ENCODE measurements around the gene TAPBP. TPM values are rescaled to one million over a fixed set of nuclear protein-coding genes. Genes with fewer than 3 reads are reported as not detected.

Gene TAPBP
- total and polyA plus RNA-seq, 2 donors from 2014 or later: 53.5 to 217 TPM

DNA sequence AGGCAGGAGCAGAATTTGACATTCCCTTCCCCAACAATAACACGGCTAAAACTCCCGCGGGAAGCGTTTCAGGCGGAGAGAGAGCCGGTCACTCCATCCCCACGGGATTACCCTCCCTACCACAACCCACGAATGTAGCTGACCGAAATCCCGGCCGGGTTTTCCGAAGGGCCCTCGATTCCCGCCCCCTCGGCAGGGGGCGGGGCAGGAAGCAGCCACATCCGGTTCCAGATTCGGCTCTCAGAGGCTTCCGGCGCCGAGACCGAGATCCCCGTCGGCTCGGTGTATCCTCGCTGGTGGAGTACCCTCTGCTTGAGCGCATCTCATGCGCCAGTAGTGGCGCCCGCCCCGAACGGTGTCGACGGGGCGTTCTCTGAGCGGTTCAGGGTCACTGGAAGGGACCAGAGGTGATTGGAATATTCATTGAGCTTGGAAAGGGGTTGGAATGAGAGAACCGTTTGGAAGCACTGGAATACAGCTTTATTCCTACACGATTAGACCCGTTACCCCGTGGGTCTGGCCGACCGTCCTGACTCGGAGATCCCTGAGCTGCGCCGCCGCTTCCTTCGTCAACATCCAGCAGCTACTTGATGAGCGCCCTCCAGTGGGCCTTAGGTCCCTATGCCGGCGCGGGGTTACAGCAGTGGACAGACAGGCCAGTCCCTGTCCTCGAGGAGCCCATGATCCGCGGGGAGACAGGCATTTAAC lies 14.5 kb downstream of the TAPBP start:
- H3K4me1 ChIP-seq (ENCODE audit: control insufficient read depth in 2 of 3, insufficient read depth in 2 of 3, low read depth in 1 of 3, low read length in 3 of 3): peaks cover 0 to 13% (median 0%) of the 10 kb centered on the region in 3 donors
- H3K9me3 ChIP-seq (ENCODE audit: control insufficient read depth in 2 of 3, insufficient read depth in 1 of 3, low read length in 3 of 3): no peaks in the 10 kb centered on the region
- DNase-seq (peak; percentile 93 to 97 (median 96)), FAIRE-seq (no peak)
- TF ChIP-seq CTCF (IDR thresholded peaks at IDR 0.05; ENCODE audit: borderline replicate concordance, extremely low read depth, insufficient read depth): peak; percentile 52
- peaks cover 4 to 14% (median 9%) of the 10 kb centered on the region in 3 donors for H3K36me3 ChIP-seq (ENCODE audit: control insufficient read depth in 2 of 3, insufficient read depth in 3 of 3, low read length in 3 of 3)
- H3K27me3 ChIP-seq (ENCODE audit: control insufficient read depth, insufficient read depth, low read length): no peaks in the 10 kb centered on the region
- H3K4me3 ChIP-seq (ENCODE audit: low read length in 3 of 3): peak overlapping the region; percentile 81 to 97 (median 92)
- peak overlapping the region; percentile 81 to 95 (median 88) for H3K9ac ChIP-seq (ENCODE audit: low read length in 3 of 3)
- intact Hi-C loops (cut with DNase I): no loop called here
- peak overlapping the region; percentile 96 to 98 for H3K27ac ChIP-seq (ENCODE audit: low read depth in 2 of 2, low read length in 2 of 2)

- Histone ChIP-seq H3K4me1 (ENCODE audit: control insufficient read depth in 2 of 3, insufficient read depth in 2 of 3, low read depth in 1 of 3, low read length in 3 of 3) (peaks cover 0 to 13% (median 0%) of the 10 kb centered on the region in 3 donors), H3K9ac (ENCODE audit: low read length in 3 of 3) (peak within 1 kb of the TSS; percentile 81 to 95 (median 88)), H3K27ac (ENCODE audit: low read depth in 2 of 2, low read length in 2 of 2) (peak within 1 kb of the TSS; percentile 96 to 98), H3K4me3 (ENCODE audit: low read length in 3 of 3) (peak within 1 kb of the TSS; percentile 82 to 97 (median 92)), H3K36me3 (ENCODE audit: control insufficient read depth in 2 of 3, insufficient read depth in 3 of 3, low read length in 3 of 3) (peaks cover 3 to 13% (median 8%) of the 10 kb centered on the region in 3 donors), H3K27me3 (ENCODE audit: control insufficient read depth, insufficient read depth, low read length) (no peaks in the 10 kb centered on the region), H3K9me3 (ENCODE audit: control insufficient read depth in 2 of 3, insufficient read depth in 1 of 3, low read length in 3 of 3) (no peaks in the 10 kb centered on the region)
- FAIRE-seq (no peak), DNase-seq (peak in 3 of 5 donors; percentile 49 to 97 (median 87))
- intact Hi-C loops (cut with DNase I): no loop called here
- TF ChIP-seq CTCF (IDR thresholded peaks at IDR 0.05; ENCODE audit: borderline replicate concordance, extremely low read depth, insufficient read depth): no peak
Observed at GRCh38 chr6:33298773-33299236, 15.1 kb downstream of the TAPBP start, which contains the start of gene RGL2. TSS of gene RGL2 (minus strand) at chr6:33298942. CDS start at chr6:33298610, 332 bp downstream.

DNA sequence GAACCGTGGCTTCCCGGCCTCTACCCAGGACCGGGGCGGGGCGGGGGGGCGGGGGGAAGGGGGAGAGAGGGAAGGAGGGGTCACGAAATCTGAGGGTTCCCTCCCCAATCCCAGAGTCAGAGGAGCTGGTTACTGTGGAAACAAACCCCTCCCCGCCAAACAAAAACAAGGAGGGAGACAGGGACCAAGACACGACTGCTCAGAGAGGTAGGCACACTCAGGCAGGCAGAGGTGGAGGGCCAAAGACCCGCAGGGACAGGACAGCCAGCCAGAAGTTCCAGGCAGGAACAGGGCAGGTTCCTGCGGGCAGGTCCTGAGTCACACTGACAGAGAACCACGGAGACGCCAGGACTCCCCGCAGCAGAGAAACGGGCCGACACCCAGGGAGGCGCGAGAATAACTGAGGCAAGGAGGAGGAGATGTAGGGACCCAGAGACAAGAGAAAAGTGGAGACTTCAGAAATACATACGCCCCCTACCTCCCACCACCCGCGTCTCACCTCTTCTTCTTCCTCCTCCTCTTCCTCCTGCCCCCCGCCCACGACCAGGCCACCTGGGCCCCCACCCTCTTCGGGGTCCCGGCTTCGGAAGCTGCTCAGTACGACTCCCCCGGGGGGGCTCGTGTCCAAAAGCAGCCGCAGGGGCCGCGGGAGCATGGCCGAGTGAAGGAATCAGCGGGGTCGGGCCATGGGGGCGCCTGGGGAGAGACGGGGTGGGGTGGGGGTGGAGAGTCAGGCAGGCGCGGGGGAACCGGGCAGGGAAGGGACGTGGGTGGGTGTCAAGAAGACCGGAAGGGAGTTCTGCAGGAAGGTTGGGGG lies 15.7 kb downstream of the TAPBP start:
- Histone ChIP-seq H3K9me3 (ENCODE audit: control insufficient read depth in 2 of 3, insufficient read depth in 1 of 3, low read length in 3 of 3) (no peaks in the 10 kb centered on the region), H3K27ac (ENCODE audit: low read depth in 2 of 2, low read length in 2 of 2) (peak overlapping the region; percentile 96 to 98), H3K4me3 (ENCODE audit: low read length in 3 of 3) (peak overlapping the region; percentile 64 to 92 (median 82)), H3K36me3 (ENCODE audit: control insufficient read depth in 2 of 3, insufficient read depth in 3 of 3, low read length in 3 of 3) (peaks cover 2 to 11% (median 11%) of the 10 kb centered on the region in 3 donors), H3K27me3 (ENCODE audit: control insufficient read depth, insufficient read depth, low read length) (no peaks in the 10 kb centered on the region), H3K4me1 (ENCODE audit: control insufficient read depth in 2 of 3, insufficient read depth in 2 of 3, low read depth in 1 of 3, low read length in 3 of 3) (peaks cover 0 to 13% (median 0%) of the 10 kb centered on the region in 3 donors), H3K9ac (ENCODE audit: low read length in 3 of 3) (peak overlapping the region; percentile 49 to 87 (median 76))
- DNase-seq (peak; percentile 78 to 90 (median 84)), FAIRE-seq (no peak)
- intact Hi-C loops (cut with DNase I): no loop called here
- TF ChIP-seq CTCF (IDR thresholded peaks at IDR 0.05; ENCODE audit: borderline replicate concordance, extremely low read depth, insufficient read depth): no peak
